ENCODE data around the gene OR4D5. TPM values are rescaled to one million over a fixed set of nuclear protein-coding genes. Genes with fewer than 3 reads are reported as not detected.

OR4D5 gene
- total RNA-seq (not detected), polyA plus RNA-seq (not detected)
- long read RNA-seq, donor 1 = 0 reads
- long read RNA-seq, donor 2 = 0 reads

DNA sequence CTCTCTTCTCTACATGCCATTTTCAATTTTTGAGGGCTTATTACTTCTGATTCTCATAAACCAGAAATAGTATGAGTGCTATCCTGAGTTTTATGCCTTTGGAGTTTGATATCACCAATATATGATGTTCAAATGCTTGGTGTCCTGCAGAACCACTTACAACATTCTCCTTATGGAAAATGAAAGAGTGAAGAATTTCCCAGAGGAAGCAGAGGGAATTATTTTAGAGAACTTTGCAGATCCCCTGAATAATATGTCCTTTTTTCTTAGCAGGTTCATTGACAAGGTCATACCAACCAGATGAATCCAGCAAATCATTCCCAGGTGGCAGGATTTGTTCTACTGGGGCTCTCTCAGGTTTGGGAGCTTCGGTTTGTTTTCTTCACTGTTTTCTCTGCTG, at the start of gene OR4D5:
TSS of gene OR4D5 (plus strand) at position 301 of the 400 bp plus-strand sequence. CDS start at position 301, 0 bp downstream.
- no peaks in the 10 kb centered on the region for H3K4me1 ChIP-seq (ENCODE audit: control insufficient read depth in 1 of 2, insufficient read depth in 2 of 2, low read length in 2 of 2)
- no peak within 1 kb of the TSS for H3K4me3 ChIP-seq (ENCODE audit: low read length in 2 of 2)
- intact Hi-C loops (cut with DNase I) = no loop called here
- H3K9me3 ChIP-seq (ENCODE audit: control insufficient read depth, low read length) = peaks cover 3% of the 10 kb centered on the region
- H3K27me3 ChIP-seq (ENCODE audit: control insufficient read depth in 1 of 2, insufficient read depth in 2 of 2, low read length in 1 of 2) = no peaks in the 10 kb centered on the region
- ATAC-seq (ENCODE audit: low FRiP score) (no peak), DNase-seq (no peak)
- no peak within 1 kb of the TSS for H3K27ac ChIP-seq (ENCODE audit: low read depth in 1 of 2, low read length in 2 of 2)
- whole genome bisulfite sequencing, 2 donors = 38 to 39% methylated on average over 1 of the region's 1 CpG
- no peaks in the 10 kb centered on the region for H3K36me3 ChIP-seq (ENCODE audit: control insufficient read depth in 1 of 2, insufficient read depth in 2 of 2, low read length in 1 of 2)

DNA sequence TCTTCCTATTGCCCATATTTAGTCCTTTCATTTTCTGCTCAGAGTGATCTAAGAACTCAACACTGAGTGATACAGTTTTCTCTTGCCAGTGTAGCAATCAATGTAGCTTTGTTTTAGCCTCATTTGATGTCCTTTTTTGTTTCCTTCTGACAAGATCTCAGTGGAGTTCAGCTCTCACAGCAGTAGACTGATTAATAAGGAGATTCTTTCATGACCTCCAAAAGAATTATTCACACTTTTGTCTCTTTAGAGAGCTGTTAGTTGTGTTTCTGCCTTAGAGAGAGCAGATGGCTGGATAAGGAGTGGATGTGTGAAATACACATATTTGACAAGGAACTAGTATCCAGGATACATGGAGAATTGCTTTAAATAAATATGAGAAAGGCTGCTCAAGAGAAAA, 47.4 kb upstream of the OR4D5 start:
- Histone ChIP-seq H3K9me3 (ENCODE audit: control insufficient read depth, low read length) (no peaks in the 10 kb centered on the region), H3K4me3 (ENCODE audit: low read length in 2 of 2) (no peak overlapping the region), H3K36me3 (ENCODE audit: control insufficient read depth in 1 of 2, insufficient read depth in 2 of 2, low read length in 1 of 2) (no peaks in the 10 kb centered on the region), H3K4me1 (ENCODE audit: control insufficient read depth in 1 of 2, insufficient read depth in 2 of 2, low read length in 2 of 2) (no peaks in the 10 kb centered on the region), H3K27me3 (ENCODE audit: control insufficient read depth in 1 of 2, insufficient read depth in 2 of 2, low read length in 1 of 2) (no peaks in the 10 kb centered on the region), H3K27ac (ENCODE audit: low read depth in 1 of 2, low read length in 2 of 2) (no peak overlapping the region)
- intact Hi-C loops (cut with DNase I) = no loop called here
- no peak for DNase-seq
- no peak for ATAC-seq (ENCODE audit: low FRiP score)

DNA sequence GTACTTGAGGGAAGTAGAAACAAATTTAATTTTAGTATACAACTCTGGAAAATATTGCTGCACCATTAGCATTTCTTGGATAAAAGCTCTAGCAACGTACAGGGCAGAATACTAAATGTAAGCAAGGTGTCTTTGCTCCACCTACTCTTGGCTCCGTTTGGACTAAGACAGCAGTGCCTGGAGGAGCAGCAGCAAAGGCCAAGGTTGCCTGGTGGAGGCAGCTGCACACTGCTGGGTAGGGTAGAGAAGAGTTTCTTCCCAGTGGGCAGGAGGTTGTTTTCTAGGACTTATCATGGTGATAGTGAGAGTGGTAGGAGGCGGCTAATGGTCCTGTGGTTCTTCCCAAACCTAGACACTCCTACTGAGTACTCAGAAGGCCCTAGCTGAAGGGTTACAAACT, 39.6 kb upstream of the OR4D5 start:
- DNase-seq = no peak
- intact Hi-C loops (cut with DNase I) = no loop called here
- Histone ChIP-seq H3K27me3 (ENCODE audit: control insufficient read depth in 1 of 2, insufficient read depth in 2 of 2, low read length in 1 of 2) (peaks cover 0 to 2% of the 10 kb centered on the region in 2 donors), H3K4me1 (ENCODE audit: control insufficient read depth in 1 of 2, insufficient read depth in 2 of 2, low read length in 2 of 2) (no peaks in the 10 kb centered on the region), H3K4me3 (ENCODE audit: low read length in 2 of 2) (no peak overlapping the region), H3K27ac (ENCODE audit: low read depth in 1 of 2, low read length in 2 of 2) (no peak overlapping the region), H3K9me3 (ENCODE audit: control insufficient read depth, low read length) (no peaks in the 10 kb centered on the region), H3K36me3 (ENCODE audit: control insufficient read depth in 1 of 2, insufficient read depth in 2 of 2, low read length in 1 of 2) (no peaks in the 10 kb centered on the region)
- peak; percentile 38 for ATAC-seq (ENCODE audit: low FRiP score)
- WGBS, 2 donors = 61 to 62% methylated on average over 3 of the region's 3 CpGs

DNA sequence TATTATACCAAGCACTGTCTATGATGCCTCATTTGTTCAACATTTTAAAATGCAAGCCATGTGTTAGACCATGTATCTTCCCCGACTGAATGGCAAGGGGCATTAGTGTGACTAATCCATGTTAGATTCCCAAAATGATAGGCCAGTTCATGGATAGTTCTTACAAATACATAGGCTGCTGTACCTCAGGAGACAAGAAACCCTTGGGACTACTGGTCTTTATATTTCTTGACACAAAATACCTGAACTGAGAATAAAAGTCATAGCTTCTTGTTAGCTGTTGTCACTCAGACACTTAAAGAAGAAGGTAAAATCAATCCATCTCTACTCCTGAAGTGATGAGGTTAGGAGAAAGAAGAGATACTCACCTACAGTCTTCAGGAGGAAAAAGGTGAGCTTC, 37.5 kb upstream of the OR4D5 start, which contains the start of gene OR8D4:
TSS of gene OR8D4 (plus strand) at position 301 of the 400 bp plus-strand sequence. CDS start 4,265 bp downstream, outside the sequence.
- Histone ChIP-seq H3K9me3 (ENCODE audit: control insufficient read depth, low read length) (peaks cover 1% of the 10 kb centered on the region), H3K4me1 (ENCODE audit: control insufficient read depth in 1 of 2, insufficient read depth in 2 of 2, low read length in 2 of 2) (no peaks in the 10 kb centered on the region), H3K36me3 (ENCODE audit: control insufficient read depth in 1 of 2, insufficient read depth in 2 of 2, low read length in 1 of 2) (no peaks in the 10 kb centered on the region), H3K4me3 (ENCODE audit: low read length in 2 of 2) (no peak within 1 kb of the TSS), H3K27me3 (ENCODE audit: control insufficient read depth in 1 of 2, insufficient read depth in 2 of 2, low read length in 1 of 2) (peaks cover 0 to 2% of the 10 kb centered on the region in 2 donors), H3K27ac (ENCODE audit: low read depth in 1 of 2, low read length in 2 of 2) (no peak within 1 kb of the TSS)
- WGBS, 2 donors = 83 to 84% methylated on average over 1 of the region's 1 CpG
- intact Hi-C loops (cut with DNase I) = no loop called here
- DNase-seq = no peak
- ATAC-seq (ENCODE audit: low FRiP score) = no peak

DNA sequence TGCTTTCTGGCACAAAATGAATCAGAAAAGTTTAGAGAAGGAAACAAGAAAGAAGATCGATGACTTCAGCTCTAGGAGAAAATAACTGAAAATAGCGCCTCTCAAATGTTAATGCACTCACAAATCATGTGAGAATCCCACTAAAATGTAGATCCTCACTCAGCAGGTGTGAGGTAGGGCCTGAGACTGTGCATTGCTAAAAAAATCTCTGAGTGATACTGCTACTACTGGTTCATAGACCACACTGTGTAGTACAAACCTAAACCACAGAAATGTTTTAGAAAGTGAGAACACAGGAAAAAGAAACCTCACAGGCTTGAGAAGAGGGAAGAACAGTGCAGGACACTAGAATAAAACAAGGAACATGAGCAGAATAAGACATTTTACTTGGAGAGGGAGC, 35.5 kb upstream of the OR4D5 start:
- Histone ChIP-seq H3K9me3 (ENCODE audit: control insufficient read depth, low read length) (peaks cover 1% of the 10 kb centered on the region), H3K4me3 (ENCODE audit: low read length in 2 of 2) (no peak overlapping the region), H3K27ac (ENCODE audit: low read depth in 1 of 2, low read length in 2 of 2) (no peak overlapping the region), H3K27me3 (ENCODE audit: control insufficient read depth in 1 of 2, insufficient read depth in 2 of 2, low read length in 1 of 2) (peaks cover 0 to 2% of the 10 kb centered on the region in 2 donors), H3K36me3 (ENCODE audit: control insufficient read depth in 1 of 2, insufficient read depth in 2 of 2, low read length in 1 of 2) (no peaks in the 10 kb centered on the region), H3K4me1 (ENCODE audit: control insufficient read depth in 1 of 2, insufficient read depth in 2 of 2, low read length in 2 of 2) (no peaks in the 10 kb centered on the region)
- intact Hi-C loops (cut with DNase I) = no loop called here
- DNase-seq = no peak
- ATAC-seq (ENCODE audit: low FRiP score) = no peak
- 57 to 73% methylated on average over 2 of the region's 2 CpGs for WGBS, 2 donors

DNA sequence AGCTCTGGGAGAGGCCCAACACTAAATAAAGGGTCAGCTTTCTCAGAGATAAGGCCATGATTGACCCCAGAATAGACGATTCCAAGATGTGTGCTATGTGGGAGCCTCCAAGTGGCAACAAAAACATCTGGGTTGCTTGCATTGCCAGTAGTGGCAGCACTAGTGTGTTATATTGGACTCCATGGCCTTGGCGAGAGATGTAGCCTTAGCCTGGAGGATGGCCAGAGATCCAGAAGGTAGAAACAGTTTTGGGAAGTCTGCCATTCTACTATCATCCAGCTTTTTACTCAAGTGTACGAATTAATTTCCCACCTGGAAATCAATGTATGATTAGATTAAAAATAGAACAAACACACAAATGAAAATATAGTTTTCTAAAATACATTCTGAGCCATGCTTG, 34.5 kb upstream of the OR4D5 start:
- intact Hi-C loops (cut with DNase I) = no loop called here

DNA sequence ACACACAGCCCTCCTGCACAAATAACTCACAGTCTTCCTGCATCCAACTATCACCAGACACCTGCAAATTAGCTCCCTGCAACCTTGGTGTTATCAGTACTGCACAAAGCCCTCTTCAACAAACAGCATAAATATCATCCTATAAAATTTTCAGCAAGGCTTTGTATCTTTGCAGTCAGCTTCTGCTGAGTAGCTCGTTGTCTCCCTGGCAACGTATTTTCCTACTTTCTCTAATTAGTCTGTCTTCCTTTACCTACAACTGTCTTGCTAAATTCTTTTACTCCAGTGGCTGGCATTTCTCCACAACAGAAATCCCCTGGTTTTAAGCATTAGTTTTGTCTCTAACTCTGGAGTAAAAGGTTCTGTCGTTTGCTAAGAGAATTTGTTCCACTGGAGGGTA, 33.6 kb upstream of the OR4D5 start:
- H3K4me3 ChIP-seq (ENCODE audit: low read length in 2 of 2) = no peak overlapping the region
- intact Hi-C loops (cut with DNase I) = no loop called here
- 54 to 64% methylated on average over 3 of the region's 3 CpGs for WGBS, 2 donors
- peaks cover 1% of the 10 kb centered on the region for H3K9me3 ChIP-seq (ENCODE audit: control insufficient read depth, low read length)
- peaks cover 0 to 2% of the 10 kb centered on the region in 2 donors for H3K27me3 ChIP-seq (ENCODE audit: control insufficient read depth in 1 of 2, insufficient read depth in 2 of 2, low read length in 1 of 2)
- DNase-seq = no peak
- ATAC-seq (ENCODE audit: low FRiP score) = no peak
- H3K36me3 ChIP-seq (ENCODE audit: control insufficient read depth in 1 of 2, insufficient read depth in 2 of 2, low read length in 1 of 2) = no peaks in the 10 kb centered on the region
- H3K27ac ChIP-seq (ENCODE audit: low read depth in 1 of 2, low read length in 2 of 2) = no peak overlapping the region
- H3K4me1 ChIP-seq (ENCODE audit: control insufficient read depth in 1 of 2, insufficient read depth in 2 of 2, low read length in 2 of 2) = no peaks in the 10 kb centered on the region

More for the DNA sequence above, 34.5 kb upstream of the OR4D5 start:
- Histone ChIP-seq H3K27ac (ENCODE audit: low read depth in 1 of 2, low read length in 2 of 2) (no peak overlapping the region), H3K36me3 (ENCODE audit: control insufficient read depth in 1 of 2, insufficient read depth in 2 of 2, low read length in 1 of 2) (no peaks in the 10 kb centered on the region), H3K4me1 (ENCODE audit: control insufficient read depth in 1 of 2, insufficient read depth in 2 of 2, low read length in 2 of 2) (no peaks in the 10 kb centered on the region), H3K27me3 (ENCODE audit: control insufficient read depth in 1 of 2, insufficient read depth in 2 of 2, low read length in 1 of 2) (peaks cover 0 to 2% of the 10 kb centered on the region in 2 donors), H3K9me3 (ENCODE audit: control insufficient read depth, low read length) (peaks cover 1% of the 10 kb centered on the region), H3K4me3 (ENCODE audit: low read length in 2 of 2) (no peak overlapping the region)
- ATAC-seq (ENCODE audit: low FRiP score) = no peak
- no peak for DNase-seq
- 59 to 61% methylated on average over 3 of the region's 3 CpGs for WGBS, 2 donors

DNA sequence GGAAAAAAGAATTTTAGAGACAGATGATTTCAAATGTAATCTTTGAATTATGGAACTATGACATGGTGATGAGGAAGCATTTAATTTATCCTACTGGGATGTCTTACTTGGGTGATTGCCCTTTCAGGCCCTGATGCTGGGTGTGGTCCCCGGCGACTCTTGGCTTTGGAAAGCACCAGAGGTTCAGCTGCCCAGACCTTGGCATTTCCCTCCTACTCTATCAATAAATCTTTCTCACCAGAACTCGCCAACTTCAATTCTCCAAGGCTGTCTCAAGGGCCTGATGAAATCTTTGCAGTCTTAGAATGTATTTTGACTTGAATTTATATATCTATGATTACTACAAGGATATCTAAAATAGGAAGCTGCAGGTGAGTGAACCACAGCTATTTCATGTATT, 18.5 kb upstream of the OR4D5 start:
- no peak for ATAC-seq (ENCODE audit: low FRiP score)
- WGBS, 2 donors = 54 to 58% methylated on average over 3 of the region's 3 CpGs

DNA sequence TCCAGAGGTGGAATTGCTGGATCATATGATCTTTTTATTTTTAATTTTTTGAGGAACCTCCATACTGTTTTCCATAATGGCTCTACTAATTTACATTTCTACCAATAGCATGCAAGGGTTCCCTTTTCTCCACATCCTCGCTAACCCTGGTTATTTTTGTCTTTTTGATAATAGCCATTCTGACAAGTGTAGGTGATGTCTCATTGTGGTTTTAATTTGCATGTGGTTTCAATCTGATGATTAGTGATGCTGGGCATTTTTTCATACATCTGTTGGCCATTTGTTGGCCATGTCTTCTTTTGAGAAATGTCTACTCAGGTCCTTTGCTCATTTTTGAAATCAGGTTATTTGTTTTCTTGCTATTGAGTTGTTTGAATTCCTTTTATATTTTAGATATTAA, 15.4 kb upstream of the OR4D5 start:
- Histone ChIP-seq H3K27me3 (ENCODE audit: control insufficient read depth in 1 of 2, insufficient read depth in 2 of 2, low read length in 1 of 2) (no peaks in the 10 kb centered on the region), H3K4me3 (ENCODE audit: low read length in 2 of 2) (no peak overlapping the region), H3K9me3 (ENCODE audit: control insufficient read depth, low read length) (no peaks in the 10 kb centered on the region), H3K27ac (ENCODE audit: low read depth in 1 of 2, low read length in 2 of 2) (no peak overlapping the region), H3K36me3 (ENCODE audit: control insufficient read depth in 1 of 2, insufficient read depth in 2 of 2, low read length in 1 of 2) (no peaks in the 10 kb centered on the region), H3K4me1 (ENCODE audit: control insufficient read depth in 1 of 2, insufficient read depth in 2 of 2, low read length in 2 of 2) (no peaks in the 10 kb centered on the region)
- DNase-seq (no peak), ATAC-seq (ENCODE audit: low FRiP score) (no peak)
- intact Hi-C loops (cut with DNase I) = no loop called here
- WGBS, 2 donors = 59 to 68% methylated on average over 1 of the region's 1 CpG

More for the DNA sequence above, 18.5 kb upstream of the OR4D5 start:
- intact Hi-C loops (cut with DNase I) = no loop called here
- Histone ChIP-seq H3K4me3 (ENCODE audit: low read length in 2 of 2) (no peak overlapping the region), H3K36me3 (ENCODE audit: control insufficient read depth in 1 of 2, insufficient read depth in 2 of 2, low read length in 1 of 2) (no peaks in the 10 kb centered on the region), H3K27ac (ENCODE audit: low read depth in 1 of 2, low read length in 2 of 2) (no peak overlapping the region), H3K27me3 (ENCODE audit: control insufficient read depth in 1 of 2, insufficient read depth in 2 of 2, low read length in 1 of 2) (no peaks in the 10 kb centered on the region), H3K9me3 (ENCODE audit: control insufficient read depth, low read length) (no peaks in the 10 kb centered on the region), H3K4me1 (ENCODE audit: control insufficient read depth in 1 of 2, insufficient read depth in 2 of 2, low read length in 2 of 2) (no peaks in the 10 kb centered on the region)
- no peak for DNase-seq
